GM12878 (cell line): Measurements from ENCODE around the gene MICAL3. TPM values are rescaled to one million over a fixed set of nuclear protein-coding genes. Genes with fewer than 3 reads are reported as not detected.

Experiments used
- ATAC-seq: fragments of 200-7000 bp; cut with Tn5 transposase; 3 replicates; pipeline ENCODE4 v1.9.1; 2020; ENCODE audit warnings: mild to moderate bottlenecking, moderate library complexity
- BruUV-seq: library from RNA; stranded (reverse); fragments of 400-500 nt; replicated peaks from 2 replicates; lab custom pipeline; 2021; lab: Mats Ljungman, UMichigan
- CTCF ChIA-PET: fragments of 300-600 bp; sonication (Branson Sonifier 250); formaldehyde crosslinking; extraction: SDS; loops from one replicate; lab custom pipeline; 2021; ENCODE audit warnings: inconsistent platforms; lab: Yijun Ruan, JAX
- POLR2A ChIA-PET: fragments of 350-600 bp; formaldehyde crosslinking; extraction: SDS; loops from one replicate; lab custom pipeline; 2021; ENCODE audit warnings: inconsistent platforms; lab: Charles Lee
- RAD21 ChIA-PET: fragments of 300-600 bp; sonication (Branson Sonifier 250); formaldehyde crosslinking; loops from one replicate; lab custom pipeline; 2023; ENCODE audit warnings: antibody characterized with exemption; ENCODE audit not compliant: unreplicated experiment; lab: Charles Lee
- SMC1A ChIA-PET: fragments of 300-600 bp; sonication (Branson Sonifier 250); formaldehyde crosslinking; loops from one replicate; lab custom pipeline; 2023; ENCODE audit not compliant: unreplicated experiment, uncharacterized antibody; lab: Charles Lee
- DNase-seq: peaks from one replicate; pipeline ENCODE4 v3.0.0-alpha.2; 2011; ENCODE audit warnings: low read depth, low spot score
- FAIRE-seq: peaks from 3 replicates; lab custom pipeline; 2011; peaks lifted over from hg19 to GRCh38; lab: Jason Lieb, UNC
- H2AFZ ChIP-seq: 2 replicates; pipeline ENCODE4 v1.6.0; 2011; ENCODE audit warnings: low read depth, low read length, control low read depth; ENCODE audit not compliant: control insufficient read depth
- H3K27ac ChIP-seq: 2 replicates; pipeline ENCODE4 v1.5.1; 2011; ENCODE audit warnings: control low read depth; ENCODE audit not compliant: control insufficient read depth, insufficient read depth
- H3K27me3 ChIP-seq, 2 experiments: replicated peaks in 1 of 2; 2 replicates each; pipeline versions ENCODE4 v1.6.0 to v1.6.1; 2011; ENCODE audit warnings: low read length in 1 of 2; ENCODE audit not compliant: control insufficient read depth in 2 of 2, insufficient read depth in 2 of 2
- H3K36me3 ChIP-seq, 2 experiments: 2 replicates each; pipeline ENCODE4 v1.5.1; 2011; ENCODE audit warnings: low read length in 1 of 2; ENCODE audit not compliant: control insufficient read depth in 2 of 2, insufficient read depth in 2 of 2
- H3K4me1 ChIP-seq: 2 replicates; pipeline ENCODE4 v1.6.1; 2011; ENCODE audit warnings: mild to moderate bottlenecking, low read length, moderate library complexity, mixed read lengths; ENCODE audit not compliant: control insufficient read depth, insufficient read depth
- H3K4me2 ChIP-seq: 2 replicates; pipeline ENCODE4 v1.6.0; 2011; ENCODE audit warnings: control low read depth; ENCODE audit not compliant: control insufficient read depth, insufficient read depth
- H3K4me3 ChIP-seq: fragments of 200-600 bp; sonication (generic); 2 replicates; pipeline ENCODE4 v1.5.1; 2016
- H3K79me2 ChIP-seq: 2 replicates; pipeline ENCODE4 v1.6.0; 2011; ENCODE audit warnings: low read length; ENCODE audit not compliant: control insufficient read depth, insufficient read depth
- H3K9ac ChIP-seq: 2 replicates; pipeline ENCODE4 v1.8.0; 2011; ENCODE audit warnings: low read length, control low read depth, mixed read lengths; ENCODE audit not compliant: control insufficient read depth, insufficient read depth
- H3K9me3 ChIP-seq: replicated peaks from 3 replicates; pipeline ENCODE4 v1.5.1; 2011; ENCODE audit warnings: mild to moderate bottlenecking, low read length; ENCODE audit not compliant: control insufficient read depth, insufficient read depth
- H4K20me1 ChIP-seq: 2 replicates; pipeline ENCODE4 v1.6.0; 2011; ENCODE audit not compliant: control insufficient read depth, insufficient read depth
- HDAC6 ChIP-seq: fragments of 200-600 bp; sonication (generic); IDR thresholded peaks from one replicate; pipeline ENCODE4 v1.8.0; 2017; ENCODE audit warnings: antibody characterized with exemption; ENCODE audit not compliant: unreplicated experiment
- NFIC ChIP-seq: IDR thresholded peaks from 2 replicates; pipeline ENCODE4 v1.6.1; 2012; ENCODE audit warnings: low read depth, mild to moderate bottlenecking, inconsistent platforms, low read length, moderate library complexity
- RCOR1 ChIP-seq: conservative IDR thresholded peaks from 2 replicates; pipeline ENCODE4 v1.6.1; 2012; ENCODE audit warnings: low read depth, low read length, improper control_type of control experiment
- RUNX3 ChIP-seq: IDR thresholded peaks from 2 replicates; pipeline ENCODE4 v1.6.1; 2012; ENCODE audit warnings: low read length, inconsistent platforms
- SREBF2 ChIP-seq: IDR thresholded peaks from 2 replicates; pipeline ENCODE4 v1.6.1; 2012; ENCODE audit warnings: mild to moderate bottlenecking, low read length
- SRF ChIP-seq, 2 experiments: IDR thresholded peaks; 2 replicates each; pipeline ENCODE4 v1.6.1; 2011; ENCODE audit warnings: low read depth in 2 of 2, low read length in 2 of 2, mild to moderate bottlenecking in 1 of 2, moderate library complexity in 1 of 2
- TCF12 ChIP-seq: IDR thresholded peaks from 2 replicates; pipeline ENCODE4 v1.6.1; 2011; ENCODE audit warnings: low read depth, mild to moderate bottlenecking, low read length
- ZNF384 ChIP-seq: IDR thresholded peaks from 2 replicates; pipeline ENCODE4 v1.6.1; 2012; ENCODE audit warnings: low read depth, mild to moderate bottlenecking, low read length, improper control_type of control experiment, borderline replicate concordance
- WGBS: methylation state at CpG from one replicate; pipeline ENCODE4 v1.1.6; 2016; ENCODE audit warnings: low lambda C conversion rate; ENCODE audit not compliant: insufficient replicate concordance, insufficient coverage; ENCODE audit errors: missing lambda C conversion rate; 5-methylcytosine and 5-hydroxymethylcytosine counted together
- in situ Hi-C: fragments of 300-500 bp; cut with MboI; formaldehyde crosslinking; loops from 9 replicates; pipeline ENCODE4 v1.14.3; 2018; ENCODE audit warnings: mixed read lengths
- intact Hi-C: fragments of 100-400 bp; cut with micrococcal nuclease; formaldehyde crosslinking; loops from one replicate; pipeline ENCODE4 v1.14.2; 2022; ENCODE audit not compliant: unreplicated experiment
- polyA plus RNA-seq, 11 experiments: library from polyadenylated mRNA; depleted of rRNA in 4 of 11; unstranded in 6 of 11; stranded (reverse) in 5 of 11; fragments of >200 nt; fragmentation: Nextera tagmentation in 4 of 11; fragmentation: Illumina TruSeq in 1 of 11; extraction: Ambion mirVana in 4 of 11; extraction: Trizol in 1 of 11; gene quantifications; 1 replicate in 1 of 11; 2 replicates in 10 of 11; pipeline versions ENCODE4 v1.2.1 to v1.2.3, GENCODE V29; 2011 to 2016; ENCODE audit warnings: inconsistent platforms in 2 of 11, missing spikeins in 2 of 11, low read depth in 1 of 11
- total RNA-seq, 4 experiments: library from RNA; depleted of rRNA in 3 of 4; stranded (reverse); fragments of >200 nt in 3 of 4; fragmentation: Illumina TruSeq in 1 of 4; extraction: Trizol in 1 of 4; gene quantifications; 2 replicates each; pipeline versions ENCODE4 v1.2.1 to v1.2.3, GENCODE V29; 2013 to 2021
- TF ChIP-seq, protein P1 (sequence below): fragments of 450-650 bp; IDR thresholded peaks from 2 replicates; pipeline ENCODE4 v1.6.1; 2016; ENCODE audit warnings: mild to moderate bottlenecking
- TF ChIP-seq, protein P2 (sequence below): fragments of 450-650 bp; IDR thresholded peaks from 2 replicates; pipeline ENCODE4 v1.6.1; 2018; ENCODE audit warnings: mild to moderate bottlenecking, low read depth, moderate library complexity; ENCODE audit not compliant: partially characterized antibody
- TF ChIP-seq, protein P3 (sequence below): IDR thresholded peaks from 2 replicates; pipeline ENCODE4 v1.6.1; 2011; ENCODE audit warnings: mild to moderate bottlenecking, low read depth, low read length, moderate library complexity; ENCODE audit not compliant: insufficient replicate concordance

MICAL3 gene
- total and polyA plus RNA-seq, 10 of the 15 experiments (the other 5 are each of a cell fraction or from before 2014, with no cell fraction given): 2.6 to 92.2 (median 24.0) TPM

DNA sequence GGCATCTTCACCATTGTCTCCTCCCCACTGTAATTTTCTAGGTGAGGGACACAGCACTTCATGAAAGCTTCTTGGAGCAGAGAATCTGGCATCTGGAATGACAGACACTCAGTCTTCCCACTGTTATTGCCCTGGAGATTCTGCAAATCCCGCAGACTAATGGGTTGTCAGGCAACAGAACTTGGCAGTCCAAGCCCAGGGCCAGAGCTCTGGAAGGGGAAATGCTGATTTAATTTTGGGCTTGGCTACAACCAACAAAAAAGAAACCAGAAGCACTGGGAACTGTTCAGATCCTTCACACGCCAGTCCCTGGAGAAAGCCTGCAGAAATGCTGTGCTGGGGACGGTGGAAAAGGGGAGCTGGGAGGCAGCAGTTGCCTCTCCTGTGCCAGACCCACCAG is 178.6 kb downstream of the MICAL3 start:
- 16% methylated on average over 3 of the region's 3 CpGs for WGBS
- ATAC-seq (no peak), FAIRE-seq (no peak), DNase-seq (no peak)
- Histone ChIP-seq H3K4me1 (no peaks in the 10 kb centered on the region), H3K4me2 (no peak overlapping the region), H2AFZ (no peak overlapping the region), H3K27me3 (no peaks in the 10 kb centered on the region), H4K20me1 (peaks cover 3% of the 10 kb centered on the region; the same call in 1 of the 2 replicates)
- in situ Hi-C loops: no loop called here
- TF ChIP-seq NFIC (no peak), SREBF2 (no peak), TCF12 (no peak), RUNX3 (no peak), SRF (IDR thresholded peaks at IDR 0.05; ENCODE audit: low read depth in 2 of 2, low read length in 2 of 2) (no peak), ZNF384 (no peak), RCOR1 (no peak), HDAC6 (no peak)
- TF ChIP-seq, protein P1, sequence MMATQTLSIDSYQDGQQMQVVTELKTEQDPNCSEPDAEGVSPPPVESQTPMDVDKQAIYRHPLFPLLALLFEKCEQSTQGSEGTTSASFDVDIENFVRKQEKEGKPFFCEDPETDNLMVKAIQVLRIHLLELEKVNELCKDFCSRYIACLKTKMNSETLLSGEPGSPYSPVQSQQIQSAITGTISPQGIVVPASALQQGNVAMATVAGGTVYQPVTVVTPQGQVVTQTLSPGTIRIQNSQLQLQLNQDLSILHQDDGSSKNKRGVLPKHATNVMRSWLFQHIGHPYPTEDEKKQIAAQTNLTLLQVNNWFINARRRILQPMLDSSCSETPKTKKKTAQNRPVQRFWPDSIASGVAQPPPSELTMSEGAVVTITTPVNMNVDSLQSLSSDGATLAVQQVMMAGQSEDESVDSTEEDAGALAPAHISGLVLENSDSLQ: no peak
- TF ChIP-seq, protein P2, sequence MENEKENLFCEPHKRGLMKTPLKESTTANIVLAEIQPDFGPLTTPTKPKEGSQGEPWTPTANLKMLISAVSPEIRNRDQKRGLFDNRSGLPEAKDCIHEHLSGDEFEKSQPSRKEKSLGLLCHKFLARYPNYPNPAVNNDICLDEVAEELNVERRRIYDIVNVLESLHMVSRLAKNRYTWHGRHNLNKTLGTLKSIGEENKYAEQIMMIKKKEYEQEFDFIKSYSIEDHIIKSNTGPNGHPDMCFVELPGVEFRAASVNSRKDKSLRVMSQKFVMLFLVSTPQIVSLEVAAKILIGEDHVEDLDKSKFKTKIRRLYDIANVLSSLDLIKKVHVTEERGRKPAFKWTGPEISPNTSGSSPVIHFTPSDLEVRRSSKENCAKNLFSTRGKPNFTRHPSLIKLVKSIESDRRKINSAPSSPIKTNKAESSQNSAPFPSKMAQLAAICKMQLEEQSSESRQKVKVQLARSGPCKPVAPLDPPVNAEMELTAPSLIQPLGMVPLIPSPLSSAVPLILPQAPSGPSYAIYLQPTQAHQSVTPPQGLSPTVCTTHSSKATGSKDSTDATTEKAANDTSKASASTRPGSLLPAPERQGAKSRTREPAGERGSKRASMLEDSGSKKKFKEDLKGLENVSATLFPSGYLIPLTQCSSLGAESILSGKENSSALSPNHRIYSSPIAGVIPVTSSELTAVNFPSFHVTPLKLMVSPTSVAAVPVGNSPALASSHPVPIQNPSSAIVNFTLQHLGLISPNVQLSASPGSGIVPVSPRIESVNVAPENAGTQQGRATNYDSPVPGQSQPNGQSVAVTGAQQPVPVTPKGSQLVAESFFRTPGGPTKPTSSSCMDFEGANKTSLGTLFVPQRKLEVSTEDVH: no peak
- TF ChIP-seq, protein P3, sequence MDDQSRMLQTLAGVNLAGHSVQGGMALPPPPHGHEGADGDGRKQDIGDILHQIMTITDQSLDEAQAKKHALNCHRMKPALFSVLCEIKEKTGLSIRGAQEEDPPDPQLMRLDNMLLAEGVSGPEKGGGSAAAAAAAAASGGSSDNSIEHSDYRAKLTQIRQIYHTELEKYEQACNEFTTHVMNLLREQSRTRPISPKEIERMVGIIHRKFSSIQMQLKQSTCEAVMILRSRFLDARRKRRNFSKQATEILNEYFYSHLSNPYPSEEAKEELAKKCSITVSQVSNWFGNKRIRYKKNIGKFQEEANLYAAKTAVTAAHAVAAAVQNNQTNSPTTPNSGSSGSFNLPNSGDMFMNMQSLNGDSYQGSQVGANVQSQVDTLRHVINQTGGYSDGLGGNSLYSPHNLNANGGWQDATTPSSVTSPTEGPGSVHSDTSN: no peak
- TF ChIP-seq, all 136 proteins: peak for 0
- ChIA-PET SMC1A (interaction anchor here (0.9 to 1.6 kb wide), 2 partner anchors 16 to 133 kb away, joined by 3 read pairs; no protein-coding TSS in a partner anchor), RAD21 (no interaction called here), POLR2A (interaction anchor here (0.6 kb wide), 1 partner anchor 45 kb away, joined by 5 read pairs; no protein-coding TSS in a partner anchor), CTCF (no interaction called here)
- peaks cover 2 to 8% of the 10 kb centered on the region in 2 experiments; a peak in 3 of 4 replicates for H3K36me3 ChIP-seq
- no TSS peak for BruUV-seq
- intact Hi-C loops: no loop called here
- no peak overlapping the region for H3K4me3 ChIP-seq
- no peak overlapping the region for H3K27ac ChIP-seq
- no peaks in the 10 kb centered on the region for H3K79me2 ChIP-seq
- no peaks in the 10 kb centered on the region for H3K9me3 ChIP-seq
- no peak overlapping the region for H3K9ac ChIP-seq
